ENCODE results near the gene LACC1.

The LACC1 gene

DNA sequence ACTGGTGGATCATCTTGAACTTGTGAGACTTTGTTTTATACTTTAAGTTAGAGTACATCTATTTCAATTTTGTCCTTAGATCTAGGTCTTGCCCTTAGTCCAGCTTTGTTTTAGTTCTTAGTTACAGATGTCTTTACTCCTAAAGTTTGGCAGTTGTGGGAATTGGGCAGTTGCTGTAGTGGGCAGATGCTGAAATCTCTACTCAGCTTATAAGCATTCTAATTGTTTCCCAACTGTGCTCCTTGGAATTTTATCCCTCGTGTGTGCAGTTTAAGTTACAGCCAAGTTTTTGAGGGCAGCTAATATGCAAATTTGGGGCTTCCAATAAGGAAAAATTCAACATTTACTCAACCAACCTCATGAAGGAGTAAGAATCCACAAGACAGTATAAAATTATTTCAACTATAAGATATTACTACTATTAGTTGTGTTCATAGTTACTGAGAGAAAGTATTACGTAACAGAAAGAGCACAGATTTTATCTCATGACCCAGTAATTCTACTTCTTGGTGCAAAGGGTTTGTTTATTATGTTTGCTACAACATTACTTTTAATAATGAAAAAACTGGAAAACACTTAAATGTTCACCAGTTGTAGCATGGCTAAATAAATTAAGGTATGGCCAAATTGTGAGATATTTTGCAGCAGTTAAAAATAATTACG, 33.1 kb upstream of the LACC1 start:
- TF ChIP-seq ZBTB7A (IDR thresholded peaks at IDR 0.05; ENCODE audit: low read depth) (no peak), RAD21 (IDR thresholded peaks at IDR 0.05; ENCODE audit: low read depth) (no peak), USF1 (IDR thresholded peaks at IDR 0.05) (no peak), CREB1 (IDR thresholded peaks at IDR 0.05; ENCODE audit: low read depth) (no peak), TCF12 (IDR thresholded peaks at IDR 0.05; ENCODE audit: low read depth) (no peak)
- TF ChIP-seq, protein P1, sequence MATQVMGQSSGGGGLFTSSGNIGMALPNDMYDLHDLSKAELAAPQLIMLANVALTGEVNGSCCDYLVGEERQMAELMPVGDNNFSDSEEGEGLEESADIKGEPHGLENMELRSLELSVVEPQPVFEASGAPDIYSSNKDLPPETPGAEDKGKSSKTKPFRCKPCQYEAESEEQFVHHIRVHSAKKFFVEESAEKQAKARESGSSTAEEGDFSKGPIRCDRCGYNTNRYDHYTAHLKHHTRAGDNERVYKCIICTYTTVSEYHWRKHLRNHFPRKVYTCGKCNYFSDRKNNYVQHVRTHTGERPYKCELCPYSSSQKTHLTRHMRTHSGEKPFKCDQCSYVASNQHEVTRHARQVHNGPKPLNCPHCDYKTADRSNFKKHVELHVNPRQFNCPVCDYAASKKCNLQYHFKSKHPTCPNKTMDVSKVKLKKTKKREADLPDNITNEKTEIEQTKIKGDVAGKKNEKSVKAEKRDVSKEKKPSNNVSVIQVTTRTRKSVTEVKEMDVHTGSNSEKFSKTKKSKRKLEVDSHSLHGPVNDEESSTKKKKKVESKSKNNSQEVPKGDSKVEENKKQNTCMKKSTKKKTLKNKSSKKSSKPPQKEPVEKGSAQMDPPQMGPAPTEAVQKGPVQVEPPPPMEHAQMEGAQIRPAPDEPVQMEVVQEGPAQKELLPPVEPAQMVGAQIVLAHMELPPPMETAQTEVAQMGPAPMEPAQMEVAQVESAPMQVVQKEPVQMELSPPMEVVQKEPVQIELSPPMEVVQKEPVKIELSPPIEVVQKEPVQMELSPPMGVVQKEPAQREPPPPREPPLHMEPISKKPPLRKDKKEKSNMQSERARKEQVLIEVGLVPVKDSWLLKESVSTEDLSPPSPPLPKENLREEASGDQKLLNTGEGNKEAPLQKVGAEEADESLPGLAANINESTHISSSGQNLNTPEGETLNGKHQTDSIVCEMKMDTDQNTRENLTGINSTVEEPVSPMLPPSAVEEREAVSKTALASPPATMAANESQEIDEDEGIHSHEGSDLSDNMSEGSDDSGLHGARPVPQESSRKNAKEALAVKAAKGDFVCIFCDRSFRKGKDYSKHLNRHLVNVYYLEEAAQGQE (IDR thresholded peaks at IDR 0.05; ENCODE audit: low read depth): no peak

DNA sequence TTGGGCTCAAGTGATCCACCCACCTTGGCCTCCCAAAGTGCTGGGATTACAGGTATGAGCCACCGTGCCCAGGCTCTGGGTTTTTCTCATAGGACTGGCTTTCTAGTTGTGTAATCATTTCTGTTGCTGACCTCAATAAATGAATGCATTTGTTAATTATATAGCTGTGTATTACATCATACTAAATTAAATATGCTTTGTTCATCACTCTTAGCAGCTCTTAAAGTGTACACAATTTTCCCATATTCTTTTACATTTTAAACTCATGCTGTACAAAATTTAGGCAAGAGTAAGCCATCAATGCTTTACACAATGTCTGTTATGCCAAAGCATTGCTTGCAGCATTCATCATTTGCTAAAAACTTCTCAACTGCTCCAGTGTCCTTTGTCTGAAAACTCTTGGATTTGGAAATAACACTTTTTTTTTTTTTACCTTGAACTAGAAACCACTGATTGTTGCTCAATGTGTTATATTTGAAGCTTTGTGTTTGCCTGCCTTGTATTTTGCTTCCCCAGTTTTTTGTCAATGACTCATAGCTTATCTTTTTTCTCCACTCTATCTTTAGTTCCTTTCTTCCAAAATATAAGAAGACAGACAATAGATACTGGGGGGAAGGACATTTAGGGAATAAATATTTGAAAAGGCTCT, 31.6 kb upstream of the LACC1 start:
- TF ChIP-seq TEAD4 (IDR thresholded peaks at IDR 0.05): no peak
- TF ChIP-seq EP300 (IDR thresholded peaks at IDR 0.05; ENCODE audit: borderline replicate concordance): no peak
- no peak for TF ChIP-seq USF1 (IDR thresholded peaks at IDR 0.05)
- no peak for TF ChIP-seq ZBTB7A (IDR thresholded peaks at IDR 0.05; ENCODE audit: low read depth)

DNA sequence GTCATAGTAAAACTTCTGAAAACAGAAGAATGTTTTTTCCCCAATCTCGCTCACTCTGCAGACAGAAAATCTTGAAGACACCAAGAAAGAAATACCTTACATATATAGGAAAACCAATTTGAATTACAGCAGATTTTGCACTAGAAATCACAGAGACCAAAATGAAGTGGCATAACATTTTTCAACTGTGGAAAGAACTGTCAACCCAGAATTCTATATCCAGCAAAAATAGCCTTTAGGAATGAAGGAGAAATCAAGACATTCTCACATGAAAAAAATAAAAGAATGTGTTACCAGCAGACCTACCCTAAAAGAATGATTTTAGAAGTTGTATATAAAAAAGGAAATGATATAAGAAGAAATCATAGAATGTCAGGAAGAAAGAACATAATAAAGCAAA, 28.8 kb upstream of the LACC1 start:
- TF ChIP-seq CEBPB (IDR thresholded peaks at IDR 0.05) (no peak), NFIC (IDR thresholded peaks at IDR 0.05) (no peak), ZBTB7A (IDR thresholded peaks at IDR 0.05; ENCODE audit: low read depth) (no peak)

- TF ChIP-seq TAF1 (IDR thresholded peaks at IDR 0.05; ENCODE audit: low read depth) (no peak), TEAD4 (IDR thresholded peaks at IDR 0.05) (no peak)
Observed at GRCh38 chr13:43852923-43853404, 26.7 kb upstream of the LACC1 start.

GRCh38 chr13:43861863-43862262, 17.8 kb upstream of the LACC1 start:
- TF ChIP-seq EGR1 (IDR thresholded peaks at IDR 0.05) (no peak), USF1 (IDR thresholded peaks at IDR 0.05) (no peak), TAF1 (IDR thresholded peaks at IDR 0.05; ENCODE audit: low read depth) (no peak), ZBTB7A (IDR thresholded peaks at IDR 0.05; ENCODE audit: low read depth) (no peak), NFIC (IDR thresholded peaks at IDR 0.05) (no peak), EP300 (IDR thresholded peaks at IDR 0.05; ENCODE audit: borderline replicate concordance) (no peak), RAD21 (IDR thresholded peaks at IDR 0.05; ENCODE audit: low read depth) (no peak), CEBPB (IDR thresholded peaks at IDR 0.05) (no peak)
- TF ChIP-seq, protein P2, sequence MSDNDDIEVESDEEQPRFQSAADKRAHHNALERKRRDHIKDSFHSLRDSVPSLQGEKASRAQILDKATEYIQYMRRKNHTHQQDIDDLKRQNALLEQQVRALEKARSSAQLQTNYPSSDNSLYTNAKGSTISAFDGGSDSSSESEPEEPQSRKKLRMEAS (IDR thresholded peaks at IDR 0.05): no peak

DNA sequence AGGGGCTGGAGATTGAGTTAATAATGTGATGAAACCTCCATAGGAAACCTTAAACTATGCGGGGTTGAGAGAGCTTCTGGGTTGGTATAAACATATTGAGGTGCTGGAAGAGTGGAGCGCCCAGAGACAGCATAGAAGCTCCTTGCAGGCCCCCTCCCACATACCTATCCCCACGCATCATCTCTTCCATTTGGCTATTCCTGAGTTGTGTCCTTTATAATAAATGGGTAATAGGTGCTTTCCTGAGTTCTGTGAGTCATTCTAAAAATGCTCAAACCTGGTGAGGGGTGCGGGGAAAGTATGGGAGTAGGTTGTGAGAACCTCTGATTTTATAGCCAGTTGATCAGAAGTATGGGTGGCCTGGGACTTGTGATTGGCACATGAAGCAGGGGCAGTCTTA, 14.8 kb upstream of the LACC1 start:
- TF ChIP-seq USF1 (IDR thresholded peaks at IDR 0.05) (no peak), EP300 (IDR thresholded peaks at IDR 0.05; ENCODE audit: borderline replicate concordance) (no peak)

DNA sequence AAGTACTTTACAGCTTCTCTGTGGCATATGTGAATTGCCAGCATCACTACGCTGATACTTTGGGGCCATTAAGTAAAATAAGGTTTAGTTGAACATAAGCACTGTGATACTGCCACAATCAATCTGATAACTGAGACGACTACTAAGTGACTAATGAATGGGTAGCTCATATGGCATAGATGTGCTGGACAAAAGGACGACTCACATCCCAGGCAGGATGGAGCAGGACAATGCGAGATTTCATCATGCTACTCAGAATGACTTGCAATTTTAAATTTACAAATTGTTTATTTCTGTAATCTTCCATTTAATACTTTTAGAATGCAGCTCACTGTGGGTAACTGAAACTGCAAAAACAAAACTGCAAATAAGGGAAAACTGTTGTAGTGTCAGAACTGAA, 13.8 kb upstream of the LACC1 start:
- TF ChIP-seq FOXM1 (IDR thresholded peaks at IDR 0.05; ENCODE audit: borderline replicate concordance, low read depth): no peak
- TF ChIP-seq NFIC (IDR thresholded peaks at IDR 0.05): no peak
- TF ChIP-seq RAD21 (IDR thresholded peaks at IDR 0.05; ENCODE audit: low read depth): no peak
- TF ChIP-seq YY1 (IDR thresholded peaks at IDR 0.05; ENCODE audit: low read depth): no peak
- no peak for TF ChIP-seq EP300 (IDR thresholded peaks at IDR 0.05; ENCODE audit: borderline replicate concordance)
- no peak for TF ChIP-seq ZBTB7A (IDR thresholded peaks at IDR 0.05; ENCODE audit: low read depth)
- TF ChIP-seq USF1 (IDR thresholded peaks at IDR 0.05): no peak
- TF ChIP-seq TCF12 (IDR thresholded peaks at IDR 0.05; ENCODE audit: low read depth): no peak
- no peak for TF ChIP-seq CREB1 (IDR thresholded peaks at IDR 0.05; ENCODE audit: low read depth)
- no peak for TF ChIP-seq TEAD4 (IDR thresholded peaks at IDR 0.05)
- no peak for TF ChIP-seq TAF1 (IDR thresholded peaks at IDR 0.05; ENCODE audit: low read depth)
- TF ChIP-seq EGR1 (IDR thresholded peaks at IDR 0.05): no peak
- TF ChIP-seq CEBPB (IDR thresholded peaks at IDR 0.05): no peak
- TF ChIP-seq, protein P1 (IDR thresholded peaks at IDR 0.05; ENCODE audit: low read depth): no peak
